Activated CD4-positive, CD25-positive, alpha-beta regulatory T cell treated with anti-CD3 and anti-CD28 coated beads, Interleukin-2, amount 50 U/mL, for 72 hours (primary cell): ENCODE data around the gene FUT1.
"Not testable (repeated sequence)": the region's sequence is repeated elsewhere in the genome, so short reads cannot be mapped to it uniquely, and the experiment has no call there.

Experiments used
- DNase-seq: peaks from one replicate; pipeline ENCODE4 v3.0.0; 2021

FUT1 gene

DNA sequence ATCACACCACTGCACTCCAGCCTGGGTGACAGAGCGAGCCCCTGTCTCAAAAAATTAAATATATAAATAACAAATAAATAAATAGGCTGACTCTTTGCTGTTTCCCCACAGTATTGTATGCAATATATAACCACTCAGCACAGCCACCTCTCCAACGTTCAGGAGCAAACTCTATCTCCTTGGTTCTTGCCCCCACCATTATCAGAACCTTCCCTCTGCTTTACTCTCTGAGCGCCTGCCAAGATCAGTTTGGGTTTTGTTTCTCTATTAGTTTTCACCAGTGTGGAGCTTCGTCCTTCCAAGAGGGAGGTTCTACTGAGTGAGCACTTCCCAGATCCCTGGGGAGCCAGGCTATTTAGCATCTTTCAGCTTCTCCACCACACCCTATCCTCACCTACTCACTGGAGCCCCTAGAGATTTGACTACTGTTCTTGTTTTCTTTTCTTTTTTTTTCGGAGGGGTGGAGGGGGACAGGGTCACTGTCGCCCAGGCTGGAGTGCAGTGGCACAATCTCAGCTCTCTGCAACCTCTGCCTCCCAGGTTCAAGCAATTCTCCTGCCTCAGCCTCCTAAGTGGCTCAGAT is 15.8 kb upstream of the FUT1 start:
- DNase-seq = not testable (repeated sequence)

DNA sequence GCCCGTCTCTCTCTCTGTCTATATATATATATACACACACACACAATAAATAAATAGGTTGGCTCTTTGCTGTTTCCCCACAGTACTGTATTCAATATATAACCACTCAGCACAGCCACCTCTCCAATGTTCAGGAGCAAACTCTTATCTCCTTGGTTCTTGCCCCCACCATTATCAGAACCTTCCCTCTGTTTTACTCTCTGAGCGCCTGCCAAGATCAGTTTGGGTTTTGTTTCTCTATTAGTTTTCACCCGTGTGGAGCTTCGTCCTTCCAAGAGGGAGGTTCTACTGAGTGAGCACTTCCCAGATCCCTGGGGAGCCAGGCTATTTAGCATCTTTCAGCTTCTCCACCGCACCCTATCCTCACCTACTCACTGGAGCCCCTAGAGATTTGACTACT is 13.4 kb upstream of the FUT1 start:
- DNase-seq = not testable (repeated sequence)

DNA sequence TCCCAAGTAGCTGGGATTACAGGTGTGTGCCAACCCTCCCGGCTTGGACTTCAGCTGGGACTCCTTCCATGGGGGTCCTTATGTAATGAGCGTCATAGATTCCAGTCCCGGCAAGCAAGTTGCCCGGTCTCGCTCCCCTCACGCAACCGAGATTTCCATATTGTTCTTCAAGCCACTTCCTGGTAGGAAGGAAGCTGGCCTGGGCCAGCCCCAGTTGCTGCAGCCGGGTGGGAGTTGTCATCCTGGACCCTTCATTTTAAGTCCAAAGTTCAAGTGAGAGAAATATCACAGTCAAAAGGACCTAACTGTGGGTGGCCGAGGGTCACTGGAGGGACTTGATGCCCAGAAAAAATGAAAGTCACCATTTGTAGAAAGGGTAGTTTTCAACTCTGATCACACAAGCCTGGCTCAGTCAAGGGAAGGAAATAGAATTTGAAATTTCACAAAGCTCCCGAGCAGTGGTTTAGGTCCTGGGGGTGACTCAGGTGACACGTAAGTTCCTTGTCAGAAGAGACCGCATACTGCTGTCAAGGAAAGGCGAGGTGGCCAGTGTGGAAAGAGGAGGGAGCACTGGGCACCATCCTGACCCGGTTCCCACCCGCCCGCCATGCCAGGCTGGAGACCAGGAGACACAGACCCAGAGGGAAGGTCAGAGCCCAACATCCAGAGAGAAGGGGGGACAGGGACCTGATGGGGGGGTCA is 8.2 kb upstream of the FUT1 start:
- DNase-seq = no peak

DNA sequence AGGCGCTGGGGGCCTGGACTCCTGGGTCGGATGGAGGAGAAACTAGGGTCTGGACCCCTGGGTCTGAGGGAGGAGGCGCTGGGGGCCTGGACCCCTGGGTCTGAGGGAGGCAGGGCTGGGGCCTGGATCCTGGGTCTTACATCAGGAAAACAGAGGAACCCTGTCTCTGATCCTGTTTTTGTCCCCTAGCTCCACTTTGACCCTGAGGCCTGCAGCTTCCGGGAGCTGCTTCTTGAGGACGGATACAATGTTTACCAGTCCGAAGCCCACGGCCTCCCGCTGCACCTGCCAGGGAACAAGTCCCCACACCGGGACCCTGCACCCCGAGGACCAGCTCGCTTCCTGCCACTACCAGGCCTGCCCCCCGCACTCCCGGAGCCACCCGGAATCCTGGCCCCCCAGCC is 5.3 kb upstream of the FUT1 start:
- DNase-seq = no peak

DNA sequence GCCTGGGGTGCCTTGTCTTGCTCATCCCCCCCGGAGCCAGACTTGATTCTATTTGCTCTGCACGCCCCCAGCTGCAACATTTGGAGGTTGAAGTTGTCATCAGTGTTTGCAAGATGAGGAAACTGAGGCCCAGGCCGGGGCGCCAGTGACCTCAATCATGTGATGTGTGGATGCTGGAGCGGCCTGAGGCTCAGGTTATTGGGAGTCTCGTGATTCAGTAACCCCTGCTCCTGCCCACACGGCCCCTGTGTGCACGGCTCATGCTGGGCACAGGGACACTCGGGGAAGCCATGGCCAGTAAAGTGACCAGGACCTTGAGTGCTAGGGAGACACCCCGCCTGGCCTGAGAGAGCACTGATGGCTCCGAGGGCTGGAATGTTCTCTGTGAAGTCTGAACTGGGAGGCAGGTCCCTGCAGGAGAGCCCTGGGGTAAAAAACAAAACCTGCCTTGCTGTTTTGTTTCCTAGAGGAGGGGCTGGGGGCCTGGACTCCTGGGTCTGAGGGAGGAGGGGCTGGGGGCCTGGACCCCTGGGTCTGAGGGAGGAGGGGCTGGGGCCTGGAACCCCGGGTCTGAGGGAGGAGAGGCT is 4.7 kb upstream of the FUT1 start:
- DNase-seq = no peak

DNA sequence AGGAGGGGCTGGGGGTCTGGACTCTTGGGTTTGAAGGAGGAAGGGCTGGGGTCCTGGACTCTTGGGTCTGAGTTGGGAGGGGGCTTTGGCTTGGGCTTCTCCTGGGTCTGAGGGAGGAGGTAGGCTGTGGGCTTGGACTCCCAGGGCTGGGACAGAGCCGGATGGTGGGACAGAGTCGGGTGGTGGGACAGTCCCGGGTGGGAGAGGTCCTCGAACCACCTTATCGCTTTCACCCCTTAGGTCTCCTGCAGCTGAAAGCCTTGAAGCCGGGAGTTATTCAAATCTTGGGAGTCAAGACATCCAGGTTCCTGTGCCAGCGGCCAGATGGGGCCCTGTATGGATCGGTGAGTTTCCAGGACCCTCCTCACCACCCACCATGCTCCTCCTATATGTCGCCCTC is 4.2 kb upstream of the FUT1 start:
- no peak for DNase-seq

DNA sequence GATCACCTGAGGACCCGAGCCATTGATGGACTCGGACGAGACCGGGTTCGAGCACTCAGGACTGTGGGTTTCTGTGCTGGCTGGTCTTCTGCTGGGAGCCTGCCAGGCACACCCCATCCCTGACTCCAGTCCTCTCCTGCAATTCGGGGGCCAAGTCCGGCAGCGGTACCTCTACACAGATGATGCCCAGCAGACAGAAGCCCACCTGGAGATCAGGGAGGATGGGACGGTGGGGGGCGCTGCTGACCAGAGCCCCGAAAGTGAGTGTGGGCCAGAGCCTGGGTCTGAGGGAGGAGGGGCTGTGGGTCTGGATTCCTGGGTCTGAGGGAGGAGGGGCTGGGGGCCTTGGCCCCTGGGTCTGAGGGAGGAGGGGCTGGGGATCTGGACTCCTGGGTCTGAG is 3.8 kb upstream of the FUT1 start:
- no peak for DNase-seq

DNA sequence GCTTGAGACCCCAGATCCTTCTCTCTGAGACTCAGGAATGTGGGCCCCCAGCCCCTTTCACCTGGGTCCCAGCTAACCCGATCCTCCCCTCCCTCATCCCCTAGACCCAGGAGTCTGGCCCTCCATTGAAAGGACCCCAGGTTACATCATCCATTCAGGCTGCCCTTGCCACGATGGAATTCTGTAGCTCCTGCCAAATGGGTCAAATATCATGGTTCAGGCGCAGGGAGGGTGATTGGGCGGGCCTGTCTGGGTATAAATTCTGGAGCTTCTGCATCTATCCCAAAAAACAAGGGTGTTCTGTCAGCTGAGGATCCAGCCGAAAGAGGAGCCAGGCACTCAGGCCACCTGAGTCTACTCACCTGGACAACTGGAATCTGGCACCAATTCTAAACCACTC is 3.3 kb upstream of the FUT1 start:
- DNase-seq = no peak

DNA sequence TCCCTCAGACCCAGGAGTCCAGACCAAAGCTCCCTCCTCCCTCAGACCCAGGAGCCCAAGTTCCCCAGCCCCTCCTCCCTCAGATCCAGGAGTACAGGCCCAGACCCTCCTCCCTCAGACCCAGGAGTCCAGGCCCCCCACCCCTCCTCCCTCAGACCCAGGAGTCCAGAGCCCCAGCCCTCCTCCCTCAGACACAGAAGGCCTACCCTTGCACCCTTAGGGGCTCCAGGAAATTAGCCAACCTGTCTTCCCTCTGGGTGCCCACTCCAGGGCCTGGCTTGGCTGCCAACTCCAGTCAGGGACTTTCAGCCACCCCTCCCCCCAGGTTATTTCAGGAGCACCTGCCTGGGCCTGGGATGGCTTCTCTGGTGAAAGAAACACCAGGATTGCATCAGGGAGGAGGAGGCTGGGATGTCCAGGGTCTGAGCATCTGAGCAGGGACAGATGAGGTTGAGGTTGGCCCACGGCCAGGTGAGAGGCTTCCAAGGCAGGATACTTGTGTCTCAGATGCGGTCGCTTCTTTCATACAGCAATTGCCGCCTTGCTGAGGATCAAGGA is 2.7 kb upstream of the FUT1 start, which contains the start of gene FGF21:
FGF21 (plus strand) TSS at position 441 of the 558 bp plus-strand sequence. CDS start 713 bp downstream, outside the sequence.
- DNase-seq = no peak

DNA sequence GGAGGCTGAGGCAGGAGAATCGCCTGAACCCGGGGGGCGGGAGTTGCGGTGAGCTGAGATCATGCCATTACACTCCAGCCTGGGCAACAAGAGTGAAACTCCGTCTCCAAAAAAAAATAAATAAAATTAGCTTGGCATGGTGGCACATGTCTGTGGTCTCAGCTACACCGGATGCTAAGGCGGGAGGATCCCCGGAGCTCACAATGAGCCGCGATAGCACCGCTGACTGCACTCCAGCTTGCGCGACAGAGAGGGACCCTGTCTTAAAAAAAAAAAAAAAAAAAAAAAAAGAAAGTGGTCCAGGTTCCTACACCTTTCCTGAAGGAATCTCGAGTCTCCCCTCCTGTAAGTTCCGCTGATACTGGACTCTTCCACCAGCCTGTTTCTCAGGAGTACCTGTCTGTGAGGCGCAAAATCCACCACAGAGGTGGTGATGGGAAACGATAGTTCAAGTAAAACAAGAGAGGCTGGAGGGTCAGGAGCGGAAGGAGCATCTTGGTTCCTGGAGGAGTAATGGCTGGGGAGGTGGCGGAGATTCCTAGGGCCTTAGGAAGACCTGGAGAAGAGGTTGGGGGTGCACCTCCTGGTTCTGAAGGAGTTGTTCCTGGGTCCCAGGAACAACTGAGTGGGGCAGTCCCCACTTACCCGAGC is 471 bp downstream of the FUT1 start:
- no peak for DNase-seq

DNA sequence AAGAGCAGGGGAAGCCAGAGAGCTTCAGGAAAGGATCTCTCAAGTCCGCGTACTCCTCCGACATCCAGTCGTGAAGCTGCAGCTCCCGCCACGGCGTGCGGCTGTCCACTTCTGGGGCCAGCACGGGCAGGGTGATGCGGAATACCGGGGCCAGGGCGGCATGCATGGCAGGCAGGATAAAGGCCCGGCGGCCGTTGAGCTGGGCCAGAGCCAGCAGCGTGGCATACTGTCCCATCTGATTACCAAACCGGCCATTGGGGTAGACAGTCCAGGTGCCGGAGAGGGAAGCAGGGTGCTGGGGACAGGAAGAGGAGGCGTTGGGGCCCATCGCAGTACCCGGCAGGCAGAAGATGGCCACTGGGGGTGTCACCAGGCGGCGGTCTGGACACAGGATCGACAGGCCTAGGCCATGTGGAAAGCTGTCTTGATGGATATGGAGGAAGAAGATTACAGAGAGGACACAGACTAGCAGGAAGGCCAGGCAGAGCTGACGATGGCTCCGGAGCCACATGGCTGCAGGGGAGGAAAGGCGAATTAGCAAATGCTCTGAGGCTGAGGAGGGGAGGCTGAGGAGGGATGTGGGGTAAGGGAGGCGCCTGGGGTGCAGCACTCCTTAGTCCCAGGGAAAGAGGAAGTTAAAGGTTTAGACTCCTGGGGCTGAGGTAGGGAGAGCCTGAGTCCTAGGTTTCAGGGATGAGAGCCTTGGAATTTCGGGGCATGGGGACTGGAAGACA is 1.5 kb downstream of the FUT1 start:
- DNase-seq = no peak

DNA sequence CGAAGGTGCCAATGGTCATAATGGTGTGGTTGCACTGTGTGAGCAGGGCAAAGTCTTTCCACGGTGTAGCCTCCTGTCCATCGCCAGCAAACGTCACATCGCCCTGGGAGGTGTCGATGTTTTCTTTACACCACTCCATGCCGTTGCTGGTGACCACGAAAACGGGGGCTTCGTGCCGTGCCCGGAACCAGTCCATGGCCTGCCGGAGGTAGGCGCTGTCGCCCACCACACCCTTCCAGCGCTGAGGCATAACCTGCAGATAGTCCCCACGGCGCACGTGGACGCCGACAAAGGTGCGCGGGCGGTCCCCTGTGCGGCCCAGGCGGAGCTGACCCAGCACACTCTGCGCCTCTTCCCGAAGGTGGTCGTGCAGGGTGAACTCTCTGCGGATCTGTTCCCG is 2.1 kb downstream of the FUT1 start:
- no peak for DNase-seq

DNA sequence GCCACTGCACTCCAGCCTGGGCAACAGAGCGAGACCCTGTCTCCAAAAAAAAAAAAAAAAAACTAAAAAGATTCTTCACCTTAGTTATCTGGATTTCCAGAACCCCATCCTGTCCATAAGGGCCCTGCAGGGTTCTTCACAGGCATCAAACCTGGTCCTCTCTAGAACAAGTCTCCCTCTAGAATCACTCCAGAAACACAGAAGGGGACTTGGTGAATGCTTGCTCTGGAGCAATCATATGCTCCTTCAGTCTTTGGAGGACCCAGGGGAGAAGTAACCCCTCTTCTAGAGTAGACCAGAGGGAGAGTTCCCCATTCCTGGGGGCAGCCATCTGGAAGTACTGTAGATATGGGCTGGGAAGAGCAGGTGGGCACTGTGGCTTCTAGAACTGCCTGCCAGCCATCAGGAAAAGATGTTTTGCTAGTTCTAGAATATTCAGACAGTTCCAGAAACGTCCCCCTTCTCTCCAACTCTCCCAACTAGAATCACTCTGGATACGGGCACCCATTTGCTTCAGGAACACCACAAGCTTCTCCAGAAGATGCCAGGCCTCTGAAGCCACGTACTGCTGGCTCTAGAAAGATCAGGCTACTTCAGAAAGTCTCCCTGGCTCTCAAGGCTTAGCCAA is 2.8 kb downstream of the FUT1 start:
- DNase-seq = no peak

DNA sequence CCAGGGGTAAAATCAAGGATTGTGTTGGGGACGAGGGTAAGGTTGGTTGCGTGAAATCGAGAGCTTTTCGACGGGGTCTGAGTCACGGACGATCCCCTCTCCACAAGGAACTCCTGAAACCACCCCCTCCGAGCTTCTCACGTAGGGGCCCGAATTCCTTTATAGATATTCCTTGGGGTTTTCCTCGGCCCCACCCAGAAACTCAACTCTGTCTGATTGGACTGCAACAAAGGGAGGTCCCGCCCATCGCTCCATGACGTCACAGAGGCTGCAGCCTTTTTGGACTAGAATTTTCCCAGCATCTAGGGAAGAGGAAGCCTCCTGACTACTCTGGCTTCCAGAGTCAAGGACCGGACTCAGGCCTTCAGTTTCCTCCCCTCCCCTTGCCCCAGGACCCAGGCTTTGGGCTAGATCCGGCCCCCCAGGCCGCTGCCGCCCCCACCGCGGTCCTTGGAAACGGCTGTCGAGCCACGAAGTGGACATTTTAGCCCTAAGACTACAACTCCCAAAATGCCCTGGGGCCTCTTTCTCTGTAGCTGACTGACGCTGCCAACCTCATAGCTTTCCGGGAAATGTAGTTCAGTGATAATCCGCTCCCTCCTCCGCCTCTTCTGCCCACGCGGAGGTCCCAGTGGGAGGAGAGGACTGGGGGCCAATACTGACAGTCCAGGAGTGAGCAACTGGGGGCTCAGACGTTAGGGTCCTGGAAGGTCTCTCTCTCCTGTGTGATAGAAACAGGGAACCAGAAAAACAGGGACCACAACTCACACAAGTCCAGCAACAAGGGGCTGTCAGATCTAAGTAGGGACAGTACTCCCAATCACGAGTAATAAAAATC is 5.5 kb downstream of the FUT1 start, which contains the start of gene IZUMO1:
IZUMO1 (minus strand) TSS at position 172 of the 838 bp plus-strand sequence. CDS start 1,050 bp downstream, outside the sequence.
- peak; percentile 46 for DNase-seq

DNA sequence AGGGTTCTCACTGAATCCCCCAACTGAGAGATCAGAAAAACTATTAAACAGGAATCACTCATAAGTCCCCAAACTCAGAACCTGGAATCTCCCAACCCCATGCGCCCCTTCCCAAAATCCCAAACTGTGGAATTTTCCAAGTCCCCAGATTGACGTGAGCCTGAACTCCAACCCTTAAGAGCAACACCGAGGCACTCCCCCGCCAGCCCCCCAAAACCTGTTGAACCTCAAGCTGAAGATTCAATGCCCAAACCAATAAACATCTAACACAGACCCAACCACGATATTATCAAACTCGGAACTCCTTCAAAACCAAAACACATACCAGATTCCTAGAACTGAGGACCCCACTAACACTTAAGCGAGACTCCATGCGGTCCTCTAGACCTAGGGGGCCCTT is 6.3 kb downstream of the FUT1 start:
- no peak for DNase-seq

DNA sequence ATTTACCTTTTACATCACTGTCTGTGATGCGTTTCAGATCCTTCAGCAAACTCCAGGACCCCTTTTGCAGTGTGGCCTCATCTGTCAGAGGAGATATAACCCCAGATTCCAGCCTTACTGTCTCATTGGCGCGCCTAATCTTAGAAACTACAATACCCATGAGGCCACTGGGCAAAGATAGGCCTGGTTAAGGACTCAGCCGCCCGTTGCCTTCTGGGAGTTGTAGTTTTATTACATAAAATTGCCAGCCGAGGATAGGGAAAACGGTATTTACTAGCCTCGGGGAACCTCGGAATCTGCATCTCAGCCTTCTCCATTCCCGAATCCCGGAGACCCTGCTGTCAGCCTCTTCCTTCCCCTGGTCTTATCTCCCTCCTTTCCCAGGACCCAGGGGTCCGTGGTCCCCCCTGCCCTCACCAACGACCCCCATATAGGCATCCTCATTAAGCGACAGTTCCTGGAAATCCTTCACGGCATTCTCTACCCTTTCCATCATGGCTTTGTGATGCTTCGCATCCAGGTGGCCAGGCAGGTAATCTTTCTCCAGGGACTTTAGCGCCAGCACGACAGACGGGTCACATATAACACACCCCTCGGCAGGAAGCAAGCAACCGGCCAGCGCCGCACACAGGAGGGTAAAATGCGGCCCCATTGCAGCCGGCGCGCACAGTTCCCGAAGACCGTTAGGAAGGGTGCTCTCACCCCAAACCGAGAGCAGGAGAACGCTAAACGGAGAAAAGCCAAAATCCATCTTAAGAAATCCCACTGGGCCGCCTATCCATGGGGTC is 7.0 kb downstream of the FUT1 start:
- no peak for DNase-seq

DNA sequence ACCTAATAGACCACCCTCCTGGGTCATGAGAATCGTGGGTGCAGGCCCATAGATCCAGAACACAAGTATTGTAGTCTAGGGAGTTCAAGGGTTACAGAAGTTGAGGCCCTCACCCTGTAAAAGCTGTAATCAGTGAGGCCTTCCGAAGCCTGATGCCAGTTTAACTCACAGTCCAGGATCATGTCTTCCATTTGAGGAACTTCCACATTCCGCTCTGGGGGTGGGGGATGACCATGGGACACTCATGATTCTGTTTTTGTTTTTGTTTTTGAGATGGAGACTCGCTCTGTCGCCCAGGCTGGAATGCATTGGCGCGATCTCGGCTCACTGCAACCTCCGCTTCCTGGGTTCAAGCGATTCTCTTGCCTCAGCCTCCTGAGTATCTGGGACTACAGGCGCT is 10.3 kb downstream of the FUT1 start:
- no peak for DNase-seq

DNA sequence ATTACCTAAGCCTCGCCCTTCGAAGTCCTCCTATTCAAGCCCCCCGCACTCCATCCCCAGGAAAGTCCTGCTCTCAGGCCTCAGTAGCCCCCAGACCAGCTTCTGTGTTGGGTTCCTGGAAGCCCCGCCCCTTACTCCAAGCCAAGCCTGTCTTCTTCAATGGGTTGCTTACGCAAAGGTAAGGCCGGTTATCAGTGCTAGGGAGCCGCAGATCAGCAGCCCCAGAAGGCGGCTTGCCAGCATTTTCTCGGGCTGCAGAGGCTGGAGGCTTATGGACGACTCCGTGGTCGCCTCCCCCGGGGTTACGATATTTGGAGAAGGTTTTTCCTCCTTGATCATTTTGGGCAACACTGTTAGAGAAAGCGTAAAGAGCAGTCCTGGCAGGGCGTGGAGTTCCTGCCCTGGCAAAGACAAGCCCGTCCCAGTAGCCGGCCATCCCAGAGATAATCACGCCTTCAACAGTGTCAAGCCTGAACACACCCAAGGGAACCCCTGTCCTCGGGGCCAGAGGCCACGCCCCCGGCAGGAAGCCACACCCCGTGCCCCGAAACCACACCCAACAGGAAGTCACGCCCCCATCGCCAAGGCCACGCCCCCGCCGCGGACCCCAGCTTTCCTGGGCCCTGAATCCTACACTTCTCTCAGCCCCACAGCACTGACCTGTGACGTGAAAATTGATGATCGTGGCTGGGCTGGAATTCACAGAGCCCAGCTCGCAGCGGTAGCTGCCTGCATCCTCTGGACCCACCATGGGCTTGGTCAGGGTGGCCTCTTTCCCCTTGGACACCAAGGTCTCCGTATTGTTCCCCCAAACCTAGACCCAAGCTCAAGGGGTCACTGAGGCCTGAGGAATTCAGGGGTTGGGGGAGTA is 11.1 kb downstream of the FUT1 start:
- peak; percentile 46 for DNase-seq

DNA sequence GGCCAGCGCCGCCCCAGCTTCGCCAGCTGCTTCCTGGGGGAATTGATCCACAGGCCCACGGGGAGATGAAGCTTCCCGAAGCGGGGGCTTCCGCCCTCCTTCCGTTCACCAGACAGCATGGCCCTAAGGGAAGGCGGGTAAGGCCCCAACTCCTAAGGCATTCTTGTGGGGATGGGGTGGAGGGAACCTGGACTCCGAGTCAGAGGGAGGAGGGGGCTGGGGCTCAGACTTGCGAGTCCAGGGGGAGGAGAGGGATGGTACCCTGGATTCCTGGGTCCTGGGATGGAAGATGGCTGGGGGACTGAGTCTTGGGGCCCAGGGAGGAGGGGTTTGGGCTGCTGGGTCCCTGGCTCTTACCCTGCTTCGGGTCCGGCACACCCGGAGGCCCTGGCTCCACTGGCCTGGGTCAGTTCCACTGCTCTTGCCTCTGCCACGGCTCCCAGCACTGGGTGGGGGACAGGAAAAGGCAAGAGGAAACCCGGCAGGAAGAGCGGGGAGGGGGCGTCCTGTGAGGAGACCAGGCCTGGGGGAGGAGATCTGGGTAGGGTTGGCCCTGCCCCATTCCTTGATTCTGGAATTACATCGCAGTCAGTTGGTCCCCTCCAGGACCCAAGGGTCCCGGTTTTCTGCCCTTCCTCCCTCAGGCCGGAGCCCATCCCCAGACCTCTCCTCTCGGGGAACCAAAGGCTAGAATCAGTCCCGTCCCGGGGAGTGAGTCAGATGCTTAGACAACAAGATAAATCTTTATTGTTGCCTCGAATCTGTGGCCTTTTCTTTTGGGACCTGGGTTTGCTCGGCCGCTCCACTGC is 12.1 kb downstream of the FUT1 start, which contains the start of gene RASIP1:
RASIP1 (minus strand) TSS at position 447 of the 809 bp plus-strand sequence; CDS start at position 119, 328 bp downstream.
- DNase-seq = no peak
